H9 (cell line): Measurements from ENCODE around the gene NCS1. TPM values are rescaled to one million over a fixed set of nuclear protein-coding genes. Genes with fewer than 3 reads are reported as not detected.

Experiments used
- DNase-seq: peaks from one replicate; pipeline ENCODE4 v3.0.0-alpha.2; 2017
- H2AFZ ChIP-seq: one replicate; pipeline ENCODE4 v1.6.1; 2013; ENCODE audit warnings: mild to moderate bottlenecking, low read length, control low read depth, moderate library complexity
- H2AK5ac ChIP-seq: 2 replicates; pipeline ENCODE4 v1.6.1; 2013; ENCODE audit warnings: low read length, control low read depth, mixed read lengths; ENCODE audit not compliant: insufficient read length
- H2BK120ac ChIP-seq: one replicate; pipeline ENCODE4 v1.6.1; 2013; ENCODE audit warnings: low read depth, mild to moderate bottlenecking, low read length, control low read depth, inconsistent platforms; ENCODE audit not compliant: poor library complexity, severe bottlenecking
- H2BK12ac ChIP-seq: 2 replicates; pipeline ENCODE4 v1.6.1; 2013; ENCODE audit warnings: low read length, control low read depth, mixed read lengths, low read depth; ENCODE audit not compliant: insufficient read length
- H2BK15ac ChIP-seq: 2 replicates; pipeline ENCODE4 v1.6.1; 2013; ENCODE audit warnings: low read depth, low read length, control low read depth
- H2BK20ac ChIP-seq: one replicate; pipeline ENCODE4 v1.6.1; 2013; ENCODE audit warnings: low read depth, mild to moderate bottlenecking, low read length, control low read depth, inconsistent platforms; ENCODE audit not compliant: poor library complexity, severe bottlenecking
- H2BK5ac ChIP-seq: 2 replicates; pipeline ENCODE4 v1.6.1; 2013; ENCODE audit warnings: low read length, control low read depth, mixed read lengths; ENCODE audit not compliant: insufficient read length
- H3K14ac ChIP-seq: 2 replicates; pipeline ENCODE4 v1.6.1; 2013; ENCODE audit warnings: low read length, control low read depth; ENCODE audit not compliant: insufficient read depth
- H3K18ac ChIP-seq: 2 replicates; pipeline ENCODE4 v1.6.1; 2013; ENCODE audit warnings: low read depth, mild to moderate bottlenecking, mixed read lengths, low read length, control low read depth; ENCODE audit not compliant: insufficient read length
- H3K23ac ChIP-seq: 2 replicates; pipeline ENCODE4 v1.6.1; 2013; ENCODE audit warnings: low read length, control low read depth, mixed read lengths, low read depth; ENCODE audit not compliant: insufficient read length
- H3K23me2 ChIP-seq: 2 replicates; pipeline ENCODE4 v1.6.1; 2013; ENCODE audit warnings: low read depth, mild to moderate bottlenecking, mixed read lengths, low read length, control low read depth; ENCODE audit not compliant: insufficient read length, poor library complexity, severe bottlenecking
- H3K27ac ChIP-seq: 2 replicates; pipeline ENCODE4 v1.5.1; 2013; ENCODE audit warnings: low read length, control low read depth, mixed read lengths, low read depth; ENCODE audit not compliant: insufficient read length
- H3K27me3 ChIP-seq: 2 replicates; pipeline ENCODE4 v1.6.1; 2013; ENCODE audit warnings: low read length, control low read depth, inconsistent platforms; ENCODE audit not compliant: insufficient read depth
- H3K4ac ChIP-seq: 2 replicates; pipeline ENCODE4 v1.6.1; 2013; ENCODE audit warnings: low read depth, mild to moderate bottlenecking, control low read depth, inconsistent platforms, low read length, moderate library complexity
- H3K4me1 ChIP-seq: 2 replicates; pipeline ENCODE4 v1.6.1; 2013; ENCODE audit warnings: low read length, control low read depth, inconsistent platforms; ENCODE audit not compliant: insufficient read depth
- H3K4me2 ChIP-seq: 2 replicates; pipeline ENCODE4 v1.6.1; 2013; ENCODE audit warnings: low read length, control low read depth, mixed read lengths; ENCODE audit not compliant: insufficient read length, insufficient read depth
- H3K56ac ChIP-seq: 2 replicates; pipeline ENCODE4 v1.6.1; 2013; ENCODE audit warnings: low read depth, mild to moderate bottlenecking, mixed read lengths, low read length, control low read depth; ENCODE audit not compliant: insufficient read length
- H3K79me1 ChIP-seq: 2 replicates; pipeline ENCODE4 v1.6.1; 2013; ENCODE audit warnings: low read depth, mild to moderate bottlenecking, moderate library complexity, low read length, control low read depth, inconsistent platforms; ENCODE audit not compliant: insufficient read depth, poor library complexity, severe bottlenecking
- H3K79me2 ChIP-seq: 2 replicates; pipeline ENCODE4 v1.6.1; 2013; ENCODE audit warnings: low read length, control low read depth, inconsistent platforms; ENCODE audit not compliant: insufficient read depth
- H3K9ac ChIP-seq: 2 replicates; pipeline ENCODE4 v1.6.1; 2013; ENCODE audit warnings: low read length, control low read depth, mixed read lengths; ENCODE audit not compliant: insufficient read length; ENCODE audit errors: extremely low read depth
- H3K9me3 ChIP-seq: one replicate; pipeline ENCODE4 v1.6.1; 2013; ENCODE audit warnings: low read depth, low read length, inconsistent platforms; ENCODE audit not compliant: control insufficient read depth
- H3T11ph ChIP-seq: one replicate; pipeline ENCODE4 v1.6.1; 2013; ENCODE audit warnings: mild to moderate bottlenecking, low read length, control low read depth, inconsistent platforms
- H4K20me1 ChIP-seq: one replicate; pipeline ENCODE4 v1.6.1; 2013; ENCODE audit not compliant: control insufficient read depth, insufficient read length, insufficient read depth
- H4K5ac ChIP-seq: 2 replicates; pipeline ENCODE4 v1.6.1; 2013; ENCODE audit warnings: low read depth, mild to moderate bottlenecking, mixed read lengths, low read length, control low read depth; ENCODE audit not compliant: insufficient read length
- H4K8ac ChIP-seq: replicated peaks from 2 replicates; pipeline ENCODE4 v1.6.1; 2013; ENCODE audit warnings: low read length, control low read depth, mixed read lengths, low read depth; ENCODE audit not compliant: insufficient read length
- H4K91ac ChIP-seq: 2 replicates; pipeline ENCODE4 v1.6.1; 2013; ENCODE audit warnings: low read depth, mild to moderate bottlenecking, moderate library complexity, mixed read lengths, low read length, control low read depth; ENCODE audit not compliant: insufficient read length
- H3K27ac Mint-ChIP-seq, 3 experiments: 2 replicates in 2 of 3; 3 replicates in 1 of 3; pipeline ENCODE4 v1.8.0; 2020 to 2021; ENCODE audit warnings: mixed read lengths in 3 of 3, mild to moderate bottlenecking in 1 of 3, moderate library complexity in 1 of 3
- H3K27me3 Mint-ChIP-seq: 2 replicates; pipeline ENCODE4 v1.8.0; 2021; ENCODE audit warnings: low read depth, mild to moderate bottlenecking, moderate library complexity, mixed read lengths
- H3K36me3 Mint-ChIP-seq, 3 experiments: 2 replicates in 2 of 3; 3 replicates in 1 of 3; pipeline ENCODE4 v1.8.0; 2020 to 2021; ENCODE audit warnings: low read depth in 3 of 3, mixed read lengths in 3 of 3; ENCODE audit not compliant: insufficient read depth in 1 of 3
- H3K4me1 Mint-ChIP-seq, 2 experiments: 2 replicates each; pipeline ENCODE4 v1.8.0; 2020; ENCODE audit warnings: mixed read lengths in 2 of 2
- H3K4me3 Mint-ChIP-seq, 2 experiments: 2 replicates in 1 of 2; 3 replicates in 1 of 2; pipeline ENCODE4 v1.8.0; 2020 to 2021; ENCODE audit warnings: mild to moderate bottlenecking in 2 of 2, mixed read lengths in 2 of 2, moderate library complexity in 1 of 2
- H3K9me3 Mint-ChIP-seq, 2 experiments: 2 replicates in 1 of 2; 3 replicates in 1 of 2; pipeline ENCODE4 v1.8.0; 2020; ENCODE audit warnings: mild to moderate bottlenecking in 2 of 2, mixed read lengths in 2 of 2, moderate library complexity in 1 of 2
- whole genome bisulfite sequencing: extraction: QIAGEN DNeasy Blood & Tissue Kit; methylation state at CpG from one replicate; pipeline ENCODE4 v1.1.7; 2013; ENCODE audit warnings: missing lambda C conversion rate, low lambda C conversion rate, mixed read lengths; ENCODE audit not compliant: insufficient read length; ENCODE audit errors: extremely low coverage; 5-methylcytosine and 5-hydroxymethylcytosine counted together
- total RNA-seq: library from RNA; stranded (reverse); gene quantifications from 2 replicates; pipeline ENCODE4 v1.2.1, GENCODE V29; 2021
- TF ChIP-seq, protein P1 (sequence below): fragments of 200-600 bp; sonication (generic); conservative IDR thresholded peaks from 3 replicates; pipeline ENCODE4 v1.8.0; 2021; ENCODE audit warnings: antibody characterized with exemption, mild to moderate bottlenecking

The NCS1 gene
- total RNA-seq, 1 experiment from 2014 or later, result 38.1 TPM

- H3K23me2 ChIP-seq, result no peaks in the 10 kb centered on the region
- TF ChIP-seq, protein P1, sequence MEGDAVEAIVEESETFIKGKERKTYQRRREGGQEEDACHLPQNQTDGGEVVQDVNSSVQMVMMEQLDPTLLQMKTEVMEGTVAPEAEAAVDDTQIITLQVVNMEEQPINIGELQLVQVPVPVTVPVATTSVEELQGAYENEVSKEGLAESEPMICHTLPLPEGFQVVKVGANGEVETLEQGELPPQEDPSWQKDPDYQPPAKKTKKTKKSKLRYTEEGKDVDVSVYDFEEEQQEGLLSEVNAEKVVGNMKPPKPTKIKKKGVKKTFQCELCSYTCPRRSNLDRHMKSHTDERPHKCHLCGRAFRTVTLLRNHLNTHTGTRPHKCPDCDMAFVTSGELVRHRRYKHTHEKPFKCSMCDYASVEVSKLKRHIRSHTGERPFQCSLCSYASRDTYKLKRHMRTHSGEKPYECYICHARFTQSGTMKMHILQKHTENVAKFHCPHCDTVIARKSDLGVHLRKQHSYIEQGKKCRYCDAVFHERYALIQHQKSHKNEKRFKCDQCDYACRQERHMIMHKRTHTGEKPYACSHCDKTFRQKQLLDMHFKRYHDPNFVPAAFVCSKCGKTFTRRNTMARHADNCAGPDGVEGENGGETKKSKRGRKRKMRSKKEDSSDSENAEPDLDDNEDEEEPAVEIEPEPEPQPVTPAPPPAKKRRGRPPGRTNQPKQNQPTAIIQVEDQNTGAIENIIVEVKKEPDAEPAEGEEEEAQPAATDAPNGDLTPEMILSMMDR, result no peak
- no peak overlapping the region for H2AK5ac ChIP-seq
- no peak overlapping the region for H4K8ac ChIP-seq
- peak overlapping the region; percentile 4; the same call in 1 of the 2 replicates for H3K14ac ChIP-seq
- no peak overlapping the region for H3K27ac ChIP-seq
- H3K79me2 ChIP-seq, result peaks cover 2% of the 10 kb centered on the region; the same call in 1 of the 2 replicates
- H3K4me1 ChIP-seq, result no peaks in the 10 kb centered on the region
- no peak for DNase-seq
- H4K91ac ChIP-seq, result no peak overlapping the region
- Mint-ChIP-seq H3K27ac (peak overlapping the region in 2 of 3 experiments; percentile 74 to 92; a peak in 4 of 7 replicates), H3K27me3 (no peaks in the 10 kb centered on the region; the same call in 1 of the 2 replicates), H3K36me3 (no peaks in the 10 kb centered on the region), H3K9me3 (no peaks in the 10 kb centered on the region), H3K4me1 (peaks cover 29 to 38% of the 10 kb centered on the region in 2 experiments), H3K4me3 (no peak overlapping the region)
- H3K56ac ChIP-seq, result no peak overlapping the region
- H3K23ac ChIP-seq, result no peak overlapping the region
- no peak overlapping the region for H4K5ac ChIP-seq
- no peak overlapping the region for H2BK5ac ChIP-seq
- H2BK12ac ChIP-seq, result no peak overlapping the region
- H2BK120ac ChIP-seq, result no peak overlapping the region
- no peak overlapping the region for H2BK20ac ChIP-seq
- H3K9ac ChIP-seq, result no peak overlapping the region
- H3K27me3 ChIP-seq, result no peaks in the 10 kb centered on the region
- peaks cover 8% of the 10 kb centered on the region for H3K79me1 ChIP-seq
- no peak overlapping the region for H2BK15ac ChIP-seq
- H3K4ac ChIP-seq, result no peak overlapping the region
- no CpG with 5 or more reads among the region's 16 CpGs for WGBS
- H3K4me2 ChIP-seq, result no peak overlapping the region
- H3T11ph ChIP-seq, result no peak overlapping the region
- no peak overlapping the region for H2AFZ ChIP-seq
- no peaks in the 10 kb centered on the region for H3K9me3 ChIP-seq
- no peaks in the 10 kb centered on the region for H4K20me1 ChIP-seq
- no peak overlapping the region for H3K18ac ChIP-seq
Observed at GRCh38 chr9:130192382-130192999, 20.3 kb downstream of the NCS1 start.
